Calu3 (cell line): ENCODE measurements around the gene BCORL1. TPM values are rescaled to one million over a fixed set of nuclear protein-coding genes. Genes with fewer than 3 reads are reported as not detected.

Experiments
- BruUV-seq: library from RNA; stranded (reverse); fragments of 400-500 nt; replicated peaks from 2 replicates; lab custom pipeline; 2021; lab: Mats Ljungman, UMichigan
- CTCF ChIA-PET: fragments of 300-600 bp; sonication (Branson Sonifier 250); formaldehyde crosslinking; loops from one replicate; lab custom pipeline; 2022; ENCODE audit warnings: antibody characterized with exemption; lab: Charles Lee
- DNase-seq: peaks from one replicate; pipeline ENCODE4 v3.0.0; 2022
- H3K27ac Mint-ChIP-seq: one replicate; pipeline ENCODE4 v1.8.0; 2022; ENCODE audit warnings: mixed read lengths; ENCODE audit not compliant: unreplicated experiment
- H3K27me3 Mint-ChIP-seq: one replicate; pipeline ENCODE4 v1.8.0; 2022; ENCODE audit warnings: mixed read lengths; ENCODE audit not compliant: unreplicated experiment
- H3K36me3 Mint-ChIP-seq: one replicate; pipeline ENCODE4 v1.8.0; 2022; ENCODE audit warnings: mild to moderate bottlenecking, moderate library complexity, mixed read lengths; ENCODE audit not compliant: insufficient read depth, unreplicated experiment
- H3K4me1 Mint-ChIP-seq: one replicate; pipeline ENCODE4 v1.8.0; 2022; ENCODE audit warnings: mild to moderate bottlenecking, low read depth, mixed read lengths; ENCODE audit not compliant: unreplicated experiment
- H3K4me3 Mint-ChIP-seq: one replicate; pipeline ENCODE4 v1.8.0; 2022; ENCODE audit warnings: mild to moderate bottlenecking, low read depth, moderate library complexity, mixed read lengths; ENCODE audit not compliant: unreplicated experiment
- H3K9me3 Mint-ChIP-seq: one replicate; pipeline ENCODE4 v1.8.0; 2022; ENCODE audit warnings: low read depth, mixed read lengths; ENCODE audit not compliant: unreplicated experiment
- intact Hi-C: fragments of 100-400 bp; cut with micrococcal nuclease; formaldehyde crosslinking; loops from one replicate; pipeline ENCODE4 v1.10.0; 2022; ENCODE audit not compliant: unreplicated experiment
- total RNA-seq: library from RNA; stranded (reverse); gene quantifications from 2 replicates; pipeline ENCODE4 v1.2.3, GENCODE V29; 2022
- TF ChIP-seq, protein P1 (sequence below): fragments of 200-600 bp; IDR thresholded peaks from one replicate; pipeline ENCODE4 v1.8.0; 2022; ENCODE audit warnings: antibody characterized with exemption; ENCODE audit not compliant: unreplicated experiment

Gene BCORL1
- total RNA-seq, 1 experiment from 2014 or later: 6.7 TPM

- intact Hi-C loops: no loop called here
- no peak for DNase-seq
- CTCF ChIA-PET: no interaction called here
- no peak overlapping the region for H3K4me3 Mint-ChIP-seq
- no peaks in the 10 kb centered on the region for H3K36me3 Mint-ChIP-seq
- BruUV-seq: no TSS peak
- H3K4me1 Mint-ChIP-seq: no peaks in the 10 kb centered on the region
- H3K27me3 Mint-ChIP-seq: no peaks in the 10 kb centered on the region
- H3K9me3 Mint-ChIP-seq: no peaks in the 10 kb centered on the region
- no peak overlapping the region for H3K27ac Mint-ChIP-seq
- TF ChIP-seq, protein P1, sequence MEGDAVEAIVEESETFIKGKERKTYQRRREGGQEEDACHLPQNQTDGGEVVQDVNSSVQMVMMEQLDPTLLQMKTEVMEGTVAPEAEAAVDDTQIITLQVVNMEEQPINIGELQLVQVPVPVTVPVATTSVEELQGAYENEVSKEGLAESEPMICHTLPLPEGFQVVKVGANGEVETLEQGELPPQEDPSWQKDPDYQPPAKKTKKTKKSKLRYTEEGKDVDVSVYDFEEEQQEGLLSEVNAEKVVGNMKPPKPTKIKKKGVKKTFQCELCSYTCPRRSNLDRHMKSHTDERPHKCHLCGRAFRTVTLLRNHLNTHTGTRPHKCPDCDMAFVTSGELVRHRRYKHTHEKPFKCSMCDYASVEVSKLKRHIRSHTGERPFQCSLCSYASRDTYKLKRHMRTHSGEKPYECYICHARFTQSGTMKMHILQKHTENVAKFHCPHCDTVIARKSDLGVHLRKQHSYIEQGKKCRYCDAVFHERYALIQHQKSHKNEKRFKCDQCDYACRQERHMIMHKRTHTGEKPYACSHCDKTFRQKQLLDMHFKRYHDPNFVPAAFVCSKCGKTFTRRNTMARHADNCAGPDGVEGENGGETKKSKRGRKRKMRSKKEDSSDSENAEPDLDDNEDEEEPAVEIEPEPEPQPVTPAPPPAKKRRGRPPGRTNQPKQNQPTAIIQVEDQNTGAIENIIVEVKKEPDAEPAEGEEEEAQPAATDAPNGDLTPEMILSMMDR: no peak
These were observed 19.5 kb downstream of the BCORL1 start for GRCh38 chrX:130001893-130002292.

- no peaks in the 10 kb centered on the region for H3K27me3 Mint-ChIP-seq
- intact Hi-C loops: no loop called here
- BruUV-seq: no TSS peak
- H3K36me3 Mint-ChIP-seq: no peaks in the 10 kb centered on the region
- no peak overlapping the region for H3K27ac Mint-ChIP-seq
- H3K4me3 Mint-ChIP-seq: no peak overlapping the region
- no peaks in the 10 kb centered on the region for H3K9me3 Mint-ChIP-seq
- DNase-seq: no peak
- CTCF ChIA-PET: no interaction called here
- TF ChIP-seq, protein P1: no peak
- no peaks in the 10 kb centered on the region for H3K4me1 Mint-ChIP-seq
These were observed 20.1 kb downstream of the BCORL1 start for GRCh38 chrX:130002541-130002940.

DNA sequence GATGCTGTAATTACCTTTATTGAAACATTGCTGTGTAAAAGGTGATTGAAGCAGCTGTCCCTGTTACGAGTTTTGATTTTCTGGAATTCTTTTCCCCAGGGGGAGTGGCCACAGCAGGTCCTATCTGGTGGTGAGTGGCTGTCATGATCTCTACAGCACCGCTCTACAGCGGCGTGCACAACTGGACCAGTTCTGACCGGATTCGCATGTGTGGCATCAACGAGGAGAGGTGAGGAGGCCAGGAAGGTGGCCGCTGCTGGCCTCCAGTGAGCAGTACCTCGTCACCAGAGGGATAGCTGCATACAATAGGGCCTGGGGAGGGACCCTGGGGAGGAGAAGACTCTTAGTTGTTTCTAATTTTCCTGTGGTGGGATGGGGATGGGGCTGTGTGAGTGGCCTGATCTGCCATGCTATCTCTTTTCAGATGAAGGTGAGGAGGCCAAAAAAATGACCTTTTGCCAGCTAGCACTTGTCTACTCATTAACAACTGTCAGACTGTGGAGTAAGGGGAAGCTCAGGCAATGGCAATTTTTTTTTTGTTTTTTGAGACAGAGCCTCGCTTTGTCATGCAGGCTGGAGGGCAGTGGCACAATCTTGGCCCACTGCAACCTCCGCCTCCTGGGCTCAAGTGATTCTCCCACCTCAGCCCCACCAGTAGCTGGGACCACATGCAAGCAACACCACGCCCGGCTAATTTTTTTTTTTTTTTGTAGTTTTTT, 22.8 kb downstream of the BCORL1 start:
- no peaks in the 10 kb centered on the region for H3K9me3 Mint-ChIP-seq
- no peaks in the 10 kb centered on the region for H3K4me1 Mint-ChIP-seq
- H3K4me3 Mint-ChIP-seq: no peak overlapping the region
- intact Hi-C loops: no loop called here
- TF ChIP-seq, protein P1: no peak
- BruUV-seq: no TSS peak
- DNase-seq: no peak
- H3K27me3 Mint-ChIP-seq: no peaks in the 10 kb centered on the region
- no peak overlapping the region for H3K27ac Mint-ChIP-seq
- H3K36me3 Mint-ChIP-seq: no peaks in the 10 kb centered on the region
- CTCF ChIA-PET: no interaction called here

DNA sequence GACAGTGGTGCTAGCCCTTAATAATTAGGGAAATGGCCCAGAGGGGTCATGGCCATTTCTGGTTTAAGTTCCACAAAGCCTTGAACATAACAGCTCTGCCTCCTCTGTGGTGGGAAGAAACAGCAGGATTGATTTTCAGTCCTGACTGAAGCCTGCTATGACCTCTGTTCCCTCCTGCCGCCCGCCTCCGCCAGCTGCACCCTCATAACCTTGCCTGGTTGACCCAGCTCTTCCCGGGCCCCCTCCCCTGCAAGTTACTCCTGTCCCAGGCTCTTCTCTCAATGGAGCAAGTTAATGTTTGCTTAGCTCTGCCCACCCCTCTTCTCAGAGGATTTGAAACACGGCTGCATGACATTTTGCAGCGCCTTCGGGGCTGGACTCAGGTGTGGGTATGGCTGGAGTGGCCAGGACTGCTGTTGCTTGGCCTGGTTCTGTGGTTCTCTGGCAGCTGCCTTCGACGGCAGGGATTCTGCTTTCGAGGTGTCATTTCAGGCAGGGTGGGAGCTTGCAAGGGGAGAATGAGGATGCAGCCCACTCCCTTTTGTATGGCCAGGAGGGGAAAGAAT, 27.3 kb downstream of the BCORL1 start:
- TF ChIP-seq, protein P1: no peak
- DNase-seq: no peak
- no peak overlapping the region for H3K27ac Mint-ChIP-seq
- BruUV-seq: no TSS peak
- intact Hi-C loops: no loop called here
- no peaks in the 10 kb centered on the region for H3K4me1 Mint-ChIP-seq
- no peak overlapping the region for H3K4me3 Mint-ChIP-seq
- CTCF ChIA-PET: interaction anchor here (0.6 kb wide), 1 partner anchor 30 kb away, joined by 3 read pairs; no protein-coding TSS in a partner anchor
- H3K27me3 Mint-ChIP-seq: no peaks in the 10 kb centered on the region
- H3K9me3 Mint-ChIP-seq: no peaks in the 10 kb centered on the region
- peaks cover 8% of the 10 kb centered on the region for H3K36me3 Mint-ChIP-seq
